GOT3 (cell line): ENCODE measurements around the gene ARHGDIA.

ENCODE experiments used
- DNase-seq: peaks from one replicate; lab custom pipeline; 2025; ENCODE audit warnings: mixed read lengths; lab: John Stamatoyannopoulos, UW

Gene ARHGDIA

GRCh38 chr17:81888105-81888987 is 17.2 kb upstream of the ARHGDIA start:
- no peak for DNase-seq

GRCh38 chr17:81885869-81886548 is 14.9 kb upstream of the ARHGDIA start:
- no peak for DNase-seq

GRCh38 chr17:81885454-81885853 is 14.3 kb upstream of the ARHGDIA start:
- DNase-seq, result no peak

- DNase-seq, result no peak
These were observed 13.8 kb upstream of the ARHGDIA start for GRCh38 chr17:81884968-81885367.

GRCh38 chr17:81884520-81884919 is 13.4 kb upstream of the ARHGDIA start:
- no peak for DNase-seq

GRCh38 chr17:81879121-81879520 is 8.0 kb upstream of the ARHGDIA start:
- DNase-seq, result no peak

- no peak for DNase-seq
These were observed 7.2 kb upstream of the ARHGDIA start for GRCh38 chr17:81878294-81878693.

GRCh38 chr17:81877569-81877968 is 6.4 kb upstream of the ARHGDIA start:
- no peak for DNase-seq

- DNase-seq, result peak; percentile 83
These were observed 472 bp upstream of the ARHGDIA start for GRCh38 chr17:81871387-81872230.

- no peak for DNase-seq
These were observed 781 bp downstream of the ARHGDIA start for GRCh38 chr17:81870131-81870980.

GRCh38 chr17:81869221-81870130 is 1.7 kb downstream of the ARHGDIA start:
- DNase-seq, result no peak

- no peak for DNase-seq
These were observed 2.4 kb downstream of the ARHGDIA start for GRCh38 chr17:81868674-81869220.

GRCh38 chr17:81867991-81868673 is 3.0 kb downstream of the ARHGDIA start:
- DNase-seq, result no peak

- DNase-seq, result no peak
These were observed 3.8 kb downstream of the ARHGDIA start for GRCh38 chr17:81867170-81867990.

GRCh38 chr17:81866440-81867169 is 4.5 kb downstream of the ARHGDIA start:
- DNase-seq, result no peak

- no peak for DNase-seq
These were observed 5.3 kb downstream of the ARHGDIA start for GRCh38 chr17:81865733-81866439.

GRCh38 chr17:81865358-81865732 is 5.8 kb downstream of the ARHGDIA start:
- DNase-seq, result no peak
